Iris pigment epithelial cell (primary cell): Measurements from ENCODE around the gene CLEC20A.

ENCODE experiments used
- DNase-seq: peaks from one replicate; pipeline ENCODE4 v3.0.0-alpha.2; 2011; ENCODE audit warnings: low read depth

The CLEC20A gene

DNA sequence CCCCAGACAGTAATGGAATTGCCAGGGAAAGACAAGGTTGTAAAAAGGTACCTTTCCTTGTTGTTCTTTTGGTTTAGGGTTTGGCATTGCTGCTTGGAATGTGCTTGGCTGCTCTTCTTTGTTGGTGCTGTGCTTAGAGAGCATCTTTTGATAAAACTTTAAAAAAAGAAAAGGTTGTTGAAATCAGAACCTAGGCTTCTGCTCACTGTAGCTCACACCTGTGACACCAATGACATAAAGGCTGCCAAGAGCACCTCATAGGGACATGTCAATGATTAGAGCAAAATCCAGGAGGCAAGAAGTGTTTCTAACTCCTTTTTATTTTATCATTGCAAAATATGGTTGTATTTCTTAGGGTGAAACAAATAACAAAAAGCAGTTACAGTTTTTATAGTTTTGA lies 28.9 kb downstream of the CLEC20A start:
- DNase-seq: no peak

GRCh38 chr1:178465011-178465410 lies 31.8 kb downstream of the CLEC20A start:
- peak; percentile 74 for DNase-seq

DNA sequence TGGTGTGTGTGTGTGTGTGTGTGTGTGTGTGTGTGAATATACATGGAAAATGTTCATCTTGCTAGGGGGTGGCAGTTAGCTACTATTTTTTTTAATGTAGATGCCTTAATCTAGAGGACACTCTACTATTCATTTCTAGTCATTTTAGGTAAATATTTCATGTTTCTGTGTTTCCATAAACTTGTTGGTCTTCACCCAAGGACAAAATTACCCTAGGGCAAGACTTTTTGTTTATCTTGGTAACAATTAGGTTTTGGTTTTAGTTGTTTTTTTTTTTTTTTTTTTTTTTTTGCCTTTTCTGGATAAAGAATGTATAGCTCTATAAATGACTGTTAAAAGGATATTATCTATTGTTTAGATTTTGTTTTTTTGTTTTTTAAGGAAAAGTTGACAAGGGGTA lies 32.2 kb downstream of the CLEC20A start:
- DNase-seq: no peak

DNA sequence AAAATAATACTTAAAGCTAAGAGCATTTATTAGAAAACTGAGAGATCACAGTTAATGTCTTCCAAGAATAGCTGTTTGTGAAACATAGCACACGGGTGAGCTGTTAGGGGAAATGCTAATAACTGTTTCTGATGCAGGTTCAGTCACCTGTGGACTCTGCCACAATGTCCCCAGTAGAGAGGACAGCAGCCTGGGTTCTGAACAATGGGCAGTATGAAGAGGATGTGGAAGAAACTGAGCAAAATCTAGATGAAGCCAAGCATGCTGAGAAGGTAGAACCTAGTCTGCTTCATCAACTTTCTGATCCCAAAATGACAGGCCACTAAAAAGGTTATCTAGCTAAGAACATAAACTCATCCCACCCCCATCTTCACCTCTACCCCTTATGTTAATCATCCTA lies 32.6 kb downstream of the CLEC20A start:
- DNase-seq: no peak

DNA sequence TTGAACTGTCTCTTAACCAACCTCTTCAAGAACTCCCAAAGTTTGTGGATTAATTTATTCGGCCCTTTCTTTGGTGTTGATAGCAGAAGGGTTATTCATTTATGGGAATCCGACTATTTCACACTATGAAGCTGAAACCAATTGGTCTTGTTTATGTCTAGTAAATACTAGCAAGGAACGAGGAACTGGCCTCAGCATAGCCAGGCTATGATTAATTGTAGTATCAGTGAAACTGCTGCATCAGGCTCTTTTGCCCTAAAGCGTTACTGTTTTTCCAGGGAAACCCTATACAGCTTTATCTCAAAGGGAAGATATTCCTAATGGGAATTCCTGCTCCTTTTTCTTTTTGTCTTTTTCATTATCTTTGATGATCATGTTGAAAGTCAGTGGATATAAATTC lies 35.1 kb downstream of the CLEC20A start:
- DNase-seq: peak; percentile 18

DNA sequence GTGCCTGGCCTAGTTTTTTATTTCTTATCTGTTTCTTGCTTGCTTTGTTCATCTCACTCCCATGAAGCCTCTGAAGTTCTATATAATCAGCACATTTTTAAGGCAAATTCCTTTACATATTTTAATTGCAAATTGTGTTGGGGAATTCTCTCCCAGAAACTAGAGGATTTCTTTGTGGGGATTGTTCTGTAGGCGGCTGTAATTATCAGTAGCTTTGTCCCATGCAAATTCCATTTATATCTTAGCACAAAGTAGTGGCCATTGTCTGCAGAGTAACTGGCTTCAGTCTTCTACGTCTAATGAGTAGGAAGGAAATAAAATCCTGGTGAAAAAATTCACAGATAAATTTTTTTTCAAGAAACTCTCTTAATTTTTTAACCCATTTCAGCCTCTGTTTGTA lies 35.7 kb downstream of the CLEC20A start:
- no peak for DNase-seq

DNA sequence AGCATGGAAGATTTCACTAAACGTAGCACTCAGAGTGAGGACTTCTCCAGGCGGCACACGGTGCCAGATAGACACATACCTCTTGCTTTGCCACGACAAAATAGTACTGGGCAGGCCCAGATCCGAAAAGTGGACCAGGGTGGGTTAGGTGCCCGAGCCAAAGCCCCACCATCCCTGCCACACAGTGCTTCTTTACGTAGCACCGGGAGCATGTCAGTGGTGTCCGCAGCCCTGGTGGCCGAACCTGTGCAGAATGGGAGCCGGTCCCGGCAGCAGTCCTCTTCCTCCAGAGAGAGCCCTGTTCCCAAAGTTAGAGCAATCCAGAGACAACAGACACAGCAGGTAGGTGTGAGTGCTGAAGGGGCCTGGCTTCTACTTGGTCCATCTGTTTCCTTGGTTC lies 38.6 kb downstream of the CLEC20A start:
- no peak for DNase-seq

DNA sequence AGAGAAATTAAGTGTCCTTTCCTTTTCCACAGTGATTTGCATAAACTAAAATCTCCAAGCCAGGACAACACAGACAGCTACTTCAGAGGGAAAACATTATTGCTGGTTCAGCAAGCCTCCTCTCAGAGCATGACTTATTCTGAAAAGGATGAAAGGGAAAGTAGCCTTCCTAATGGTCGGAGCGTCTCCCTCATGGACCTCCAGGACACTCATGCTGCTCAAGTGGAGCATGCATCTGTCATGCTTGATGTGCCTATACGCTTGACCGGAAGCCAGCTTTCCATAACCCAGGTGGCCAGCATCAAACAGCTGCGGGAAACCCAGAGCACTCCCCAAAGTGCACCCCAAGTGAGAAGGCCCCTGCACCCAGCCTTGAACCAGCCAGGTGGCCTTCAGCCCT lies 39.1 kb downstream of the CLEC20A start:
- no peak for DNase-seq

GRCh38 chr1:178456472-178456871 lies 40.3 kb downstream of the CLEC20A start:
- DNase-seq: no peak

- DNase-seq: no peak
Observed at GRCh38 chr1:178452013-178452412, 44.8 kb downstream of the CLEC20A start.

DNA sequence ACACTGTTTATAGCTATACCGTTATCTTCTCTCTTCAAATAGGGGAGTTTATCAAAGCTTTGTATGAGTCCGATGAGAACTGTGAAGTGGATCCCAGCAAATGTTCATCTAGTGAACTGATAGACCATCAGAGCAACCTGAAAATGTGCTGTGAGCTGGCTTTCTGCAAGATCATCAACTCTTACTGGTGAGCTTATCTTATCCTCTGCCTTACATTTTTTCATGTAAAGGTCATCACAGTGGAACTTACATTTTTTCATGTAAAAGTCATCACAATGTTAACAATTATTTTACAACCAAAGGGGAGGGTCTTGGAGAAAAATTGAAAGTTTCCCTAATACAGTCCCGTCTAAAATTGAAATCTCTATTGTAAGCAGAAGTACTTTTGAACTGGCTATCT lies 45.2 kb downstream of the CLEC20A start:
- peak; percentile 81 for DNase-seq

GRCh38 chr1:178450871-178451270 lies 45.9 kb downstream of the CLEC20A start:
- DNase-seq: peak; percentile 72

DNA sequence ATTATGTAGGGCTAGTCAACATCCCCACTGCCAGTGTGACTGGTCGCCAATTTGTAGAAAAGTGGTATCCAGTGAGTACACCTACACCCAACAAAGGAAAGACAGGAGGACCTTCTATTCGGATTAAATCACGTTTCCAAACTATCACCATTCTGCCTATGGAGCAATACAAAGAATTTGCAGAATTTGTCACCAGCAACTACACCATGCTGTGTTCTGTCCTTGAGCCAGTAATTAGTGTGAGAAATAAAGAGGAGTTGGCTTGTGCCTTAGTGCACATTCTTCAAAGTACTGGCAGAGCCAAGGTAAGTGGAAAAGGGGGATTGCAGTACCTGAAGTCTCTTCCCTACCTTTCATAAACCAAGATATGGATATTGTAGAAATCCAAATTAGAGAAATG lies 53.8 kb downstream of the CLEC20A start:
- DNase-seq: no peak

DNA sequence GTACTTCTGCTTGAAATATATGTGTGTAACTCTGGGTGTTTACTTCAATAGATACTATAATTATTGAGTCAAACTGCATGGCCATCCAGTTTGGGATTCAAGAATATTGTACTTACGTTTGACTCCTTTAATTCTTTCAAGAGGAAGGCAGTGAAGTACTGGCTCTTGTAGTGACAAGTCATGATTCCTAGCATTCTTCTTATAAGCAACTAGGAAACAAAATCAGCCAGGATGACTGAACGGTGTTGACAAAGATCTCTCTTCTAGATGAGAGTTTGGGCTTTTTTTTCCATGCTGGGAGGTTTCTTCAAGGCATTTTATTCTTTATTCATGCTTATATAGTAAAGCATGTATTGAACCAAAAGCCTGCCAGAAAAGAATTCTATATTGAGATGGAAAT lies 58.3 kb downstream of the CLEC20A start:
- peak; percentile 45 for DNase-seq

- DNase-seq: no peak
Observed at GRCh38 chr1:178436899-178437298, 59.9 kb downstream of the CLEC20A start.

DNA sequence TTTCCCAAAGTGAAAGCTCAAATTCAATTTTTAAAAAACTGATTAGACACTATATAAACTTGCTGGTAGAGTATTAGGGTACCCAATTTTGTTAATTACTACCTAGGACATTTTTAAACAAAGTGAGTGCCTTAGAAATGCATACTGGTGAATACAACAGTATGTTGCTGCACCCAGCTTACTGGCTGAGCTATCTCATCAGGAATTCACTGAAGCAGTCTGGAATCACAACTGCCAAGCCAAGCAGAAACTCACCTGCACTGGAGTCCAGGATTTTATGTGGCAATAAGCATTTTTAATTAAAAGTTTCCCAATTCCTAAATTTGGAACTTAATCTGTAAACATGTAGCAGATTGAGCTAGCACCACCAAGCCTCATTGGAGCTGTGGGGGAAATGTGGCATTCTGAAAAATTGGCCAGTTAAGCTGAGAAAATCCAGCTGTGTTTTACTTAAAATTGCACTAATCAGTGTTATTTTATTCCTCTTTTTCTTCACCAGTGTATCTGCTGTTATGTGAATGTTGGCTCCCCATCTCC lies 61.8 kb downstream of the CLEC20A start:
- no peak for DNase-seq

DNA sequence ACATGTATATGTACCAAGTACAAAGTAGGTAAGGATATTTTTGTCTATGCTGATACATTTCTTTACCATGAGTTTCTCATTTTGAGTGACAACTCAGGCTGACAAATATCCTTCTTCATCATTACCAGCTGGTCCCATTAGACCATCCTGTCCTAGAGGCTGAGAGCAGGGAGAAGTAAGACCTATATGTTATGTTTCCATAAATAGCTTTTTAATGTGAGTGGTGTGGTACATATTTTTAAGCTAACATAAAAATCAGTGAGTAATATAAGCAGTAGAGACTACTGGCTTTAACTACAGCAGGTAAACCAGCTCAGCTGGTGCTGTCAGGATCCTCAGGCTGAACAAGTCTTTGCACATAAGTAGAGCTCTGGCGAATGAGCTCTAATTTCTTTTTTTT lies 62.4 kb downstream of the CLEC20A start:
- no peak for DNase-seq
